ENCODE measurements around the gene JPH2. TPM values are rescaled to one million over a fixed set of nuclear protein-coding genes. Genes with fewer than 3 reads are reported as not detected.

The JPH2 gene
- total and polyA plus RNA-seq, 2 of the 4 experiments (the other 2 are of a cell fraction), result 0.44 to 0.54 TPM

DNA sequence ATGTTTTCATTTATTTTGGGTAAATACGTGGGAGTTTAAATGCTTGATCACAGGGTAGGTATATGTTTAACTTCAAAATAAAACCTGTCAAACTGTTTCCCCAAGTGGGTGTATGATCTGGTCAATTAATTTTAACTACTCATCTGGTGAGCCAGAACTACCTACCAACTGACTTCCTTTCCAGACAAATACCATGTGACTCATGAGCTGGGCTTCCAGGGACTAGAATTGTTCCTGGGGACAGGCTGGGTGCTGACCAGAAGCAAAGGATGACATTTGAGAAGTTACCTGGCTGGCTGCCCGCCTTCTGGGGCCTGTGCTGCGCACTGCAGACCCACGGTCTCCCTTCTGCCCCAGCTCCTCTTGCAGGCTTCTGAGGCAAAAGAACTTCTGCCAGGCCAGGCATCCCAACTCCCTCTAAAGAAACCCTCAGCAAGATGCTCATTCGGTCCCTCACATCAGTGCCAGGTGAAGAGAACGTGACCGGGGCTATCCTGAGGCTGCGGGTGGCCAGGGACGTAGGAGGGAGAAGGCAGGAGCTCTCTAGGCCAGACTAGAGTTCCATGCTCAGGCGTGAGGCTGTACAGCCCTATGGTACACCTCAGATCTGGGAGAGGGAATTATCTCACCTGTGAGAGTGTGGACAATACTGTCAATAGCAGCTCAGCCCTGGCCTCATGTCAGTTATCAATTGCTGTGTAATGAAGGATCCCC, 103.6 kb downstream of the JPH2 start:
- H3K79me1 ChIP-seq (ENCODE audit: low read depth in 1 of 2, low read length in 2 of 2), result no peaks in the 10 kb centered on the region
- H3K27me3 ChIP-seq (ENCODE audit: control insufficient read depth, insufficient read depth, low read length), result no peaks in the 10 kb centered on the region
- no peak overlapping the region; the same call in 2 of the 3 replicates for H2BK15ac ChIP-seq (ENCODE audit: low read depth, low read length)
- no peak overlapping the region for H2BK120ac ChIP-seq (ENCODE audit: low read depth, low read length)
- no peak overlapping the region for H4K8ac ChIP-seq (ENCODE audit: low read depth in 2 of 2, low read length in 2 of 2)
- H3K4me3 ChIP-seq (ENCODE audit: insufficient read depth, low read depth, low read length), result no peak overlapping the region
- ATAC-seq (ENCODE audit: low read depth) (peak; percentile 23; the same call in 1 of the 2 replicates), DNase-seq (peak; percentile 58)
- H3K4me1 ChIP-seq (ENCODE audit: control insufficient read depth, insufficient read depth, low read length), result peaks cover 11% of the 10 kb centered on the region
- no peak overlapping the region for H3K23ac ChIP-seq (ENCODE audit: low read depth, low read length)
- ChIA-PET CTCF (interaction anchor here (0.7 kb wide), 1 partner anchor 318 kb away, joined by 5 read pairs; no protein-coding TSS in a partner anchor), POLR2A (ENCODE audit: unreplicated experiment) (no interaction called here)
- H3K56ac ChIP-seq (ENCODE audit: extremely low read depth, insufficient read depth, low read length), result no peak overlapping the region
- no peak overlapping the region for H4K91ac ChIP-seq (ENCODE audit: insufficient read depth, low read depth, low read length)
- dilution Hi-C loops (cut with HindIII; ENCODE audit: low sequenced_read_pairs, unreplicated experiment), result no loop called here
- no peak overlapping the region for H3K27ac ChIP-seq (ENCODE audit: insufficient read depth, low read length)
- BruUV-seq (replicated peaks), result no TSS peak
- H2BK5ac ChIP-seq (ENCODE audit: low read depth, low read length, poor library complexity, severe bottlenecking), result no peak overlapping the region
- no peaks in the 10 kb centered on the region for H4K20me1 ChIP-seq (ENCODE audit: insufficient read depth, low read length)
- H3K4ac ChIP-seq (ENCODE audit: low read depth, low read length), result no peak overlapping the region
- no peak overlapping the region for H3K9ac ChIP-seq (ENCODE audit: low read depth, low read length)
- 93% methylated on average over 3 of the region's 10 CpGs; no CpG with 5 or more reads in 1 of the 2 experiments for WGBS, 2 experiments (ENCODE audit: extremely low coverage in 2 of 2, insufficient read length in 1 of 2)
- no peak overlapping the region for H3K4me2 ChIP-seq (ENCODE audit: low read depth, low read length)
- peaks cover 5% of the 10 kb centered on the region for H3K9me1 ChIP-seq (ENCODE audit: insufficient read depth, low read length)
- no peaks in the 10 kb centered on the region for H3K36me3 ChIP-seq (ENCODE audit: control insufficient read depth, insufficient read depth, low read length)
- no peak overlapping the region for H4K5ac ChIP-seq (ENCODE audit: low read depth, low read length)
- H3K9me3 ChIP-seq (ENCODE audit: control insufficient read depth, insufficient read depth, low read length), result no peaks in the 10 kb centered on the region
- H2AK9ac ChIP-seq (replicated peaks; ENCODE audit: low read depth, low read length, poor library complexity), result no peak overlapping the region
- peak overlapping the region; percentile 65; the same call in 1 of the 2 replicates for H2BK20ac ChIP-seq (ENCODE audit: low read depth, low read length)
- H3K18ac ChIP-seq (ENCODE audit: low read depth, low read length), result no peak overlapping the region
- intact Hi-C loops (cut with micrococcal nuclease), result loop anchor here (5.0 kb wide), 1 partner anchor 621 kb away; no protein-coding TSS in a partner anchor
- in situ Hi-C loops (cut with MboI; ENCODE audit: low sequenced_read_pairs), result loop anchor here (5.0 kb wide), 2 partner anchors 331 to 546 kb away; no protein-coding TSS in a partner anchor
- H3K14ac ChIP-seq (replicated peaks; ENCODE audit: low read depth, low read length), result no peak overlapping the region
- H2AFZ ChIP-seq (replicated peaks; ENCODE audit: low read length, poor library complexity), result no peak overlapping the region
- H2AK5ac ChIP-seq (ENCODE audit: low read depth, low read length), result peak overlapping the region; percentile 15; the same call in 1 of the 2 replicates
- TF ChIP-seq MAFK (IDR thresholded peaks at IDR 0.05; ENCODE audit: low read depth, low read length) (no peak), CEBPB (IDR thresholded peaks at IDR 0.05; ENCODE audit: low read depth, low read length) (no peak), MXI1 (IDR thresholded peaks at IDR 0.05; ENCODE audit: borderline replicate concordance, low read depth, low read length) (no peak), BHLHE40 (IDR thresholded peaks at IDR 0.05; ENCODE audit: low read depth, low read length) (no peak), POLR2A (IDR thresholded peaks at IDR 0.05; ENCODE audit: low read depth, low read length) (no peak), SMC3 (IDR thresholded peaks at IDR 0.05; ENCODE audit: low read depth, low read length) (no peak), RAD21 (IDR thresholded peaks at IDR 0.05; ENCODE audit: low read length) (no peak), CHD1 (IDR thresholded peaks at IDR 0.05; ENCODE audit: low read depth, low read length) (no peak), RCOR1 (IDR thresholded peaks at IDR 0.05; ENCODE audit: insufficient replicate concordance, low read length) (no peak), NFE2L2 (IDR thresholded peaks at IDR 0.05; ENCODE audit: low read depth, low read length) (no peak), RFX5 (IDR thresholded peaks at IDR 0.05; ENCODE audit: low read depth, low read length) (no peak), MAZ (IDR thresholded peaks at IDR 0.05; ENCODE audit: borderline replicate concordance, low read depth, low read length) (no peak), USF2 (IDR thresholded peaks at IDR 0.05; ENCODE audit: low read depth, low read length) (no peak; the same call in 1 of the 2 replicates)
- TF ChIP-seq, protein P1, sequence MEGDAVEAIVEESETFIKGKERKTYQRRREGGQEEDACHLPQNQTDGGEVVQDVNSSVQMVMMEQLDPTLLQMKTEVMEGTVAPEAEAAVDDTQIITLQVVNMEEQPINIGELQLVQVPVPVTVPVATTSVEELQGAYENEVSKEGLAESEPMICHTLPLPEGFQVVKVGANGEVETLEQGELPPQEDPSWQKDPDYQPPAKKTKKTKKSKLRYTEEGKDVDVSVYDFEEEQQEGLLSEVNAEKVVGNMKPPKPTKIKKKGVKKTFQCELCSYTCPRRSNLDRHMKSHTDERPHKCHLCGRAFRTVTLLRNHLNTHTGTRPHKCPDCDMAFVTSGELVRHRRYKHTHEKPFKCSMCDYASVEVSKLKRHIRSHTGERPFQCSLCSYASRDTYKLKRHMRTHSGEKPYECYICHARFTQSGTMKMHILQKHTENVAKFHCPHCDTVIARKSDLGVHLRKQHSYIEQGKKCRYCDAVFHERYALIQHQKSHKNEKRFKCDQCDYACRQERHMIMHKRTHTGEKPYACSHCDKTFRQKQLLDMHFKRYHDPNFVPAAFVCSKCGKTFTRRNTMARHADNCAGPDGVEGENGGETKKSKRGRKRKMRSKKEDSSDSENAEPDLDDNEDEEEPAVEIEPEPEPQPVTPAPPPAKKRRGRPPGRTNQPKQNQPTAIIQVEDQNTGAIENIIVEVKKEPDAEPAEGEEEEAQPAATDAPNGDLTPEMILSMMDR (conservative IDR thresholded peaks at IDR 0.05; ENCODE audit: low read depth, low read length), result no peak
- TF ChIP-seq, protein P2, sequence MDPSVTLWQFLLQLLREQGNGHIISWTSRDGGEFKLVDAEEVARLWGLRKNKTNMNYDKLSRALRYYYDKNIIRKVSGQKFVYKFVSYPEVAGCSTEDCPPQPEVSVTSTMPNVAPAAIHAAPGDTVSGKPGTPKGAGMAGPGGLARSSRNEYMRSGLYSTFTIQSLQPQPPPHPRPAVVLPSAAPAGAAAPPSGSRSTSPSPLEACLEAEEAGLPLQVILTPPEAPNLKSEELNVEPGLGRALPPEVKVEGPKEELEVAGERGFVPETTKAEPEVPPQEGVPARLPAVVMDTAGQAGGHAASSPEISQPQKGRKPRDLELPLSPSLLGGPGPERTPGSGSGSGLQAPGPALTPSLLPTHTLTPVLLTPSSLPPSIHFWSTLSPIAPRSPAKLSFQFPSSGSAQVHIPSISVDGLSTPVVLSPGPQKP (IDR thresholded peaks at IDR 0.05; ENCODE audit: borderline replicate concordance, low read depth, low read length), result no peak
